RPMI7951 (cell line): ENCODE measurements around the gene KIF25. TPM values are rescaled to one million over a fixed set of nuclear protein-coding genes. Genes with fewer than 3 reads are reported as not detected.

Experiments
- DNase-seq: peaks from one replicate; pipeline ENCODE4 v3.0.0-alpha.2; 2012; ENCODE audit warnings: low read depth
- total RNA-seq: library from RNA; depleted of rRNA; stranded (reverse); fragments of >200 nt; shearing (Covaris generic); gene quantifications from 2 replicates; pipeline ENCODE4 v1.2.3, GENCODE V29; 2014

Gene KIF25
- total RNA-seq, 1 experiment from 2014 or later = 0.36 TPM

DNA sequence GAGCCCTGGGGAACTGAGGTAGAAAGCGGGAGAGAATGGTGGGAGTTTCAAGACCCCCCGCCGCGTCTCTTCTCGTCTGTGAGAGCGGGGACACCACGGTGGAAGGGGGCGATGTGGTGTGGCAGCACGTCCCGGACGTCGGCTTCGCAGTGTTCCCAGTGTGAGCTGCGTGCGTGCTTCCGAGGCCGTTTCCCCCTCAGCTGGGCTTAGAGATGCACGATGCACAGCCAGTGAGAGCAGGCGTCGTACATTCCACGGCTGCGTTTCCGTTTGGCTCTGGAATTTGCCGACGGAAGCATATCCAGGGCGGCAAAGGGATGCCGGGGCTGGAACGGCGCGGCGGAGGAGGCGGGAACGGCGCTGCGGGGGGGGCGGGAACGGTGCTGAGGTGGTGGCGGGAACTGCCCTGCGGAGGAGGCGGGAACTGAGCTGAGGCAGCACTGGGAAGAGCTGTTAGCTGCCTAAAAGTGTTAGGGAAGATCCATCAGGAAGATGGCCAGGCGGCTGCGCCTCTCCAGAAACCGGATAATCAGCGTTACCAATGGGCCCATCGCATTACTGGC lies 37.7 kb downstream of the KIF25 start:
- DNase-seq = peak; percentile 84

DNA sequence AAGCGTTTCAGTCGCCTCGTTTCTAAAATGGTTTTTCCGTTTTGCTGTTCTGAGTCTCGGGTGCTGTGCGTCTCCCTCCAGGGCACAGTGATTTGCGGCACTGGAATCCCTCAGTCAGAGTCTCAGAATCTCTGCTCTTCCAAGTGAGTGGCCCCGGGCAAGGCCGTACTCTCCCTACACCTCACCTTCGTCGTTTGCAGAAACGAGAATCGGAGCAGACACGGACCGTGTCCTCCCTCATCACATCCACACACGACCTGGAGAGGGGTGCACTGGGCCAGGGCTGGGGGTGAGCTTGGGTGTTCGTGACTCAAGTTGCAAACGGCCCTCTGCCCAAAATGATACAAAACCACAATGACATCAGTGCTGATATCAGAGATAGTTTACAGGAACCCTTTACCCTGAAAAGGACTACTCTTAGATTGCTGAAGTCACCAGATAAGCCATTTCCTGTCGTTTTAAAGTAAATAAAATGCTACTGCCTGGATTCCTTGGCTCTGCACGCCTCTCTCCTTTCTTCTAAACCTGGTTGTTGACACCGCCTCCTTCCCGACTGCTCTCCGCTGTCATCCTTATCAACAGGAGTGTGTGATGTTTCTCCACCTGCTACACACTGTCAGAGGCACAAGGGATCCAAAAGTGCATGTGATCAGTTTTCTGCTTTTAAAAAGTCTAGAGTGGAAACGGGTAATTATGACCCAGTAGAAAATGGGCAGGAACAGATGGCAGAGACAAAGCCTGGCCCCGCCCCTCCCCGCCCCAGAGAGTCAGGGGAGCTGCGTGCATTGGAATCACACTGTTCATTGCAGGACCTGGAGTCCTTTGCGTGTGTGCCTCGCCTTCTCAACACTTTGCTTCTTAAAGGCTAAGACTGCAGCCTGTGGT lies 38.4 kb downstream of the KIF25 start:
- DNase-seq = peak; percentile 88

DNA sequence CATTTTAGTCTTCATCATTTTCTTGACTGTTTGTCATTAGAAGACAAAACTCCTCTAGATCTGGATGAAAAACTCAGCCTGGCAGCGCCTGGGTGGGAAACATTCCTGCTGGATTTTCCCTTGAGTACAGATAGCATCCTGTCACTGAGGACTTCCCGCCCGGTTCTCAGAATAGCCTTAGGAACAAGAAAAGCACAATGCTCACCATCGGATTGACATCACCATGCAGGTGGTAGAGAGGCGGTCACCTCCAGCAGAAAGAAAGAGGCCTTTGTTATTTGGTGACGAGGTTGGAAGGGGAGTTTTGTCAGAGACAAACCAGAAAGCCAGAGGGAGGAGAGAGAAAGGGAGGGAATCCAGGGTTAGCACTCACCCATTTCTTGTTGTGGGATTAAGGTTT lies 39.8 kb downstream of the KIF25 start:
- peak; percentile 58 for DNase-seq

DNA sequence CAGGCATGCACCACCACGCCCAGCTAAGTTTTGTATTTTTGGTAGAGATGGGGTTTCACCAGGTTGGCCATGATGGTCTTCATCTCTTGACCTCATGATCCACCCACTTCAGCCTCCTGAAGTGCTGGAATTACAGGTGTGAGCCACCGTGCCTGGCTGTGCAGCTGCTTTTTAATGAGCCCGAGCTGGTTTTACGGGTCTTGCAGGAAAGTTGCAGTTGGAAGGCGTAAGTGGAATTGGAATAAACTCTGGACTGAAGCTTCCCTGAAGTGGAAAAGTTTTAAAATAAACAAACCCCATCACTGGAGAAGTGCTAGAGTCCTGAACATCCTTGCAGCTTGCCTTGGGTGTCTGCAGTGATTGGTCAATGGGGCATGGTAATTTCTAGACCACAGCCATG lies 40.4 kb downstream of the KIF25 start:
- no peak for DNase-seq

DNA sequence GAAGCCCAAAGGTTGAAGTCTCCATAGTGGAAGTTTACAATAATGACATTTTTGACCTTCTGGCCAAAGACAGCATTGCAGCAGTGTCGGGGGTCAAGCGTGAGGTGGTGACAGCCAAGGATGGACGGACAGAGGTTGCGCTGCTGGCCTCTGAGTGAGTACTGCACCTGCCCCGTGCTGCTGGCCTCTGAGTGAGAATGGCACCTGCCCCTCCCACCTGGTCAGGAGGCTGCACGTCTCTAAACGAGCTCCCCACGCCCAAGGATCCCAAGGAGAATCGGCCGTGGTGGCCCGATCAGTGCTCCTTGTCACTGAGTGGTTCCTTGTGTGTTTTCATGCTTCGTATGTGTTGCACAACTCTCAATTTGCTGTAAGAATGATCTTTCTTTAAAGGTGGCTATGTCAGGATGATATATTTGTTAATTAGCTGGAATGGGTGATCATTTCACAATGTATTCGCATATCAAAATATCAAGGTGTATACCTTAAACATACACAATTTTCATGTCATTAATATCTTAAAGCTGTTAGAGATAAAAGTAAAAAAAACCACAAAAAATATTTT lies 41.2 kb downstream of the KIF25 start:
- DNase-seq = no peak

DNA sequence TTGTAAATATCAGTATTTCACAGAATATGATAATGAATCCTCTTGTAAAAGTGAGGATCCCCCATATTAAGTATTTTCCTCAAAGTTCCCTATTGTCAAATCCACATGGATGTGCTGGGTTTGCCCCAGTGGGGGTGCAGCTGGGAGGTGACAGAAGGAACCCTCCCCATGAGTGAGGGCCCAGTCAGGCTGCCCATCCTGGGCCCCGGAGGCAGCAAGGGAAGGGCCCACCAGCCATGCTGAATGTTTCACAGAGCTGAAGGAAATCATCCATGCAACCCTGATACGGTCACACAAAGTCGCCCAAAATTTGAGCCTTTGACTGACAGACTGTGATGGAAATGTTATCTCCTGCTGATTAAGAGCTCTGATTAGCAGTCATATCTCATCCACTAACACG lies 41.8 kb downstream of the KIF25 start:
- DNase-seq = no peak

DNA sequence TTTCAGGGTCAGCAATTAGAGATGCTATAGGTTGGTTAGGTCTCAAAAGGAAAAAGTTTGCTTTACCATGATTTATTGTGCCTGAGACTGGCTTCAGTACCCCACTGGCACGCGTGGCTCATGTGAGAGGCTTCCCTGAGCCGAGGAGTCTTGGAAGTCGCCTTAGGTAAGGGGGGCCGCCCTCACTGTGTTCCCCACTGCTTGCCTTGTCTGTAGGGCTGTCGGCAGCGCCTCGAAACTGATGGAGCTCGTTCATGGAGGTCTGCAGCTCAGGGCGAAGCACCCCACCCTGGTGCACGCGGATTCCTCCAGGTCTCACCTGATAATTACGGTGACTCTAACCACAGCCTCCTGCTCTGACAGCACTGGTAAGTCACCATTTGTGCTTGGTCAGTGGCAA lies 42.4 kb downstream of the KIF25 start:
- no peak for DNase-seq

DNA sequence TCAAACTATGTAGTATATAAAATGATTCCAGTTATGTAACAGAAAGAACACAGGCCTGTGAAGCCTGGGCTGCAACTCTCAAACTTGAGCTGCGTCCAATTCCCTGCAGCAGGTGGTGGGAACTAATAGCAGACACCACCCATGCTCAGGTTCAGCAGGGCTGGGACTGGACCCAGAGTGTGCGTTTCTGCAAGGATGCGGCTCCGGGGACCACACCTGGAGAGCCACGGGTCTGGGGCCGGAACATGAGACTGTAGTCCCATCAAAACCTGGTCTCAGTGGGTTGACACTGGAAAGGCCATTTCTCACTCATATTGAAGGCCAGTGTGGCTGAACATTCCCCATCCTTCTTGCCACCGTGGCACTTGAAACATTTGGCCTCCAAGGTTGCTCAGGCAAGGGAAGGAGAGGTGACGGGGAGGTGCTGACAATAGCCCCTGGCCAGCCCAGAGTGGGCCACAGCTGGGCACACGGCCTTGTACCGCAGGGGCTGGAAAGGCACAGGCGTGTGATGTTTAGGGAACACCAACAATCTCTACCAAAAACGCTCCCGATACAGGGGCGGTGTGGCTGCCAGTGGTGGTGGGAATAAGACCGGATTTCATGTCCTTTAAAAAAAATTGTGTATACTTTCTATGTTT lies 43.5 kb downstream of the KIF25 start:
- DNase-seq = no peak

DNA sequence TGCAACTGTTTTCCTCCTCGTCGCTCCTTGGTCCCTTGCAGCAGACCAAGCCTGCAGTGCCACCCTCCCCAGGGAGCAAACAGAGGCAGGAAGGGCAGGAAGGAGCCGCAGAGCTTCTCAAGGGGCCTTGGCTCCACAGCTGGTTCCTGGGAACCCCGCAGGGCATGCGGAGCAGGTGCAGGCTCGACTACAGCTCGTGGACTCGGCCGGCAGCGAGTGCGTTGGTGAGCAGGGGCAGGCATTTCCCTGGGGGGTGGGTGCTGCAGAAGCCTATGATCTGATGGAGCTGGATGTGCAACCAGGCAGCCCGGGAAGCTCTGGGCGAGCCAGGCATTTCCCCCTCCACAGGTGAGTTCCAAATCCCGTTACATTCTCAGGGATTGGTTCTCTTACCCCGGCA lies 44.5 kb downstream of the KIF25 start:
- DNase-seq = no peak

DNA sequence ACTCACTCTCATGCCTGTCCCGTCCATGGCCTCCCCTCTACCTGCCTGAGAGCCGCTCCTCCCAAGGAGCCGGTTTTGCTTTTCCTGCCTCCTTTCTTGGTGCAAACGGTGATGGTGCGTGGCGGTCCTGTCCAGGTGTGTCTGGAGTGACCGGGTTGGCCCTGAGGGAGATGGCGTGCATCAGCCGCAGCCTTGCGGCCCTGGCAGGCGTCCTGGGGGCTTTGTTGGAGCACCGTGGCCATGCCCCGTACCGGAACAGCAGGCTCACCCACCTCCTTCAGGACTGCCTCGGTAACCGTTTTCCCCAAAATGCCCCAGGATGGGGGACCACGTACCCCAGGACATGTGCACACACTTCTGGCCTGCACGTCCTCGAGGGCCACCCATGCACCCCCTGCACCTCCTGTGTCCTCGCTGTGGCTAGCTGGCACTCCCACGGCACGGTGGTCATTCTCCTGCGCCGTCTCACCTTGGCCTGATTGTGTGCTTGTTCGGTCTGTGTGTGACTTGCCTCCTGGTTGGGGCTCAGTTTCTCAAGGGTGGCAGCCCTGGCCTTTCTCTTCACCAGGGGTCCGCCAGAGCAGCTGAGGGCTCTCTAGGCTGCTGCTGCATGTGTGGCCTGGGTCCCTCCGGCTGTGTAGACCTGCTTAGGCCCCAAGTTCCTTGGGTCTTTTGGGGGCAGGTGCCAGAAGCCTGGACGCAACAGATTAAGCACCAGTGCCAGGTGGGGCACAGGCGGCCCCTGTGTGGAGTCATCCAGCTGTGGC lies 45.1 kb downstream of the KIF25 start:
- no peak for DNase-seq

DNA sequence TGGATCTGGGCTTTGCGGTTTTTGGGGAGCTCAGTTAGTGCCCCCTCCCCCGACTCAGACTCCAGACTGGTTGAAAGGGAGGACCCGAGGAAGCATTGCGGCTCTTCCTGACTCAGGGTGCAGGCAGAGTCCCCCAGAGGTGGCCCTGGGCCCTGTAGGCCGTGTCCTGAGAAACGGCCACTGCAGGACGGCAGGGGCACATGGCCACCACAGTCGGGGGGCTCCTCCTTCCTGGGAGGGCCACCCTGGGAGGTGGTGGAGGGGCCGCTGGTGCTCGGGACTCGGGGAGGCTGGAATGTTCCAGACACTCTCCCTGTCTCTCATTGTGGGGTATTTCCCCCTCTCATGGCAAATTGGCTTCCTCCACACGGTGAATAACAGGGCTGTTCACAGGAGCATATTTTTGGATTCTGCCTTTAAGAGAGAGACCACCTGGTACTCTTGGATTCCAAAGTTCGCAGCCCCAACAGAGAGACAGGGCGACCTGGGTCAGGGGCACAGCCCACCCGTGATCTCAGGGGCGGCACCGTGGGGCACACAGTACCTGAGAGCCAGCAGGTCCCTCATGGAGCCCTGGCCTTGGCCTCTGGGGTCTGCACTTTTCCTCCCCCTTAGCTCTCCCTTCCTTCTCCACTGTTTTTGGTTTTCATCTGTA lies 45.8 kb downstream of the KIF25 start:
- DNase-seq = no peak

DNA sequence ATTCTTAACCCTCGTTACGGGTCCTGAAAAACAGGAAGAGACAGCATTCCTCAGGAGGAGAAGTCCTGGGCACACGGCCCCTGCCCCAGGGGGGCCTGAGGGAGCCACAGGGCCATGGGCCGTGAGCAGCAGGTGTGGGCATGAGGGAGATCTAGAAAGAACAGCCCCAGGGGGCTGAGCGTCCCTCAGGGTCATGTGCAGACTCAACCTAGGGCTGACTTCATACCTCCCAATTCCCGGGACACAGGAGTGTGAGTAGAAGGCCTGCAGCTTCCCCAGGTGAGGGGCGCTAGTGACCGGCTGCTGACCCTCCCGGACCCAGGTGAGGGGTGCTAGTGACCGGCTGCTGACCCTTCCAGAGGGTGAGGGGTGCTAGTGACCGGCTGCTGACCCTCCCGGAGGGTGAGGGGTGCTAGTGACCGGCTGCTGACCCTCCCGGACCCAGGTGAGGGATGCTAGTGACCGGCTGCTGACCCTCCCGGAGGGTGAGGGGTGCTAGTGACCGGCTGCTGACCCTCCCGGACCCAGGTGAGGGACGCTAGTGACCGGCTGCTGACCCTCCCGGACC lies 46.5 kb downstream of the KIF25 start:
- no peak for DNase-seq

DNA sequence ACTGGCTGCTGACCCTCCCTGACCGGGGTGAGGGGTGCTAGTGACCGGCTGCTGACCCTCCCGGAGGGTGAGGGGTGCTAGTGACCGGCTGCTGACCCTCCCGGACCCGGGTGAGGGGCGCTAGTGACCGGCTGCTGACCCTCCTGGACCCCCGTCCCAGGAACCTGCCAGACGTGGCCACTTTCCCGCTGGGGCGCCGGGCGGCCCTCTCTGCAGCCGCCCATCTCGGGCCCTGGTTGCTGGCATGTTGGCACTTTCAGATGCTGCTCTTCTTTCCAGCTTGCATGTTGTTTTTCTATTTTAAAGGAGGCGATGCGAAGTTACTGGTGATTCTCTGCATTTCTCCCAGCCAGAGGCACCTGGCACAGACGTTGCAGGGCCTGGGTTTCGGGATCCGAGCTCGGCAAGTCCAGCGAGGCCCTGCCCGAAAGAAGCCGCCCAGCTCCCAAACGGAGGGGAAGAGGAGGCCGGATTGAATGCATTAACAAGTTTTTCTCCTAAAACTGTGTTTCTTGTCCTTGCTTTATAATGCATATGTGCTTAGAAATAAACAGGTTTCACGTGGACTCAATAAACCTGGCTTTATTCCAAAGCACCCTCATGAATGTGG lies 47.2 kb downstream of the KIF25 start:
- no peak for DNase-seq

DNA sequence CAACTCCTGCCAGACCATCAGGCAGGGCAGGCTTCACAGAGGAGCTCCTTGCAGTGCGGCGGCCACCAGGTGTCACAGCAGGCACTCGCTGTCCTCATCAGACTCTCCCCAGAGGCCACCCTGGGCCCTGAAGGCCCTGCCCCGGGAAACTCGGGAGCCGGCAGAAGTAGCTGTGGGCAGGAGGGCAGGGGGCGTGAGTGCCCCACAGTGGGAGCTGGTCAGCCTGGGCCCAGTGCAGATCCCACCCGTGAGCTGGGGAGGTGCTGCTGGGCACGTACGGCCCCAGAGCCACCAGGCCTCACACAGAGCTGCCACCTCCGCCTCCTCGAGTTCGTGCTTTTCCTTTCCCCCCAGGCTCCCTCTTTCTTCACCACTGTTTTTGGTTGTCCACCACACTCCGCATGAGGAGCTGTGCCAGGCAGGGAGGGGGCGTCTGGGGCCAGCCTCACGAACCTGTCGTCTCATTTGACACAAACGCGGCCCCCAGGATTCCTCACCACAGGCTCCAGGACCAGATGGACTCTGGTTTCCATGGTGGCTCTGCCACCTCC lies 47.7 kb downstream of the KIF25 start:
- DNase-seq = no peak

DNA sequence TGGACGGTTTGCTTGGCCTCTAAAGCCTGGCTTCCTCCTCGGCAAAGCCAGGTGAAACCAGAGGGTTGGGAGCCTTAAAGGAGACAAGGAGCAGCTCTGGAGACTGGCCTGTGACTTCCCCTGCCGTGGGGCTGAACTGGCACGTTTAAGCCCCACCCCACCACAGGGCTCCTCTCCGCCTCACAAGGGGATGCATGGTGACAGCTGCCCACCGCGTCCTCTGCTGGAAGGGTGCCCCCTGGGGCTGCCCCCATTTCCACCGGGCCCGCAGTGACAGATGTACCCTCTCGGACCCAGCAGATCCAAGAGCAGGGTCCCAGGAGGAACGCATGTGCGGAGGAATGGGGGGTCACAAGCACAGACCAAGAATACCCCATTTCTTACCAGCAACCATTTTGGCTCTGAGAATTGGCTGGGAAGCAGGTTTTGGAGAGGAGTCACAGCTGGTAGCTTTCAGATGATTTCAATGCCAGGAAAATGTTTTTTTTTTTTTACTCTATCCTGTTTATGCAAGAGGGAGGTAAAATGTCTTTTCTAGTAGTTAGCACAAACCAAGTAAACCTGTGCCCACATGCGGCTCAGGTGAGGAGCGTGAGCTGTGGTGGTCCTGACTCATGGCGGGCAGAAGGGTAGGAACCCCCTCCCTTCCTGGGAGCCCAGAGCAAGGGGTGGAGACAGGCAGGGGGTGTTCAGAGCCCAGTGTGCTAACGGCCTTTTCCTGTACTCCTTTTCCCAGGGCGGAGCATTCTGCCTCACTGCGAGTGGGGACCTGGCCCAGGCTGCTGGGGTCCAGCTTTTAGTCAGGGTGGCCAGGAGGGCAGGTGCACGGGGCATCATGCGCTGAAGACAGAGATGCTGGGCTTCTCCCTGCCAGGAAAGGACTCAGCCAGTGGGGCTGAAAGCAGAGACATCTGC lies 48.5 kb downstream of the KIF25 start:
- DNase-seq = no peak

DNA sequence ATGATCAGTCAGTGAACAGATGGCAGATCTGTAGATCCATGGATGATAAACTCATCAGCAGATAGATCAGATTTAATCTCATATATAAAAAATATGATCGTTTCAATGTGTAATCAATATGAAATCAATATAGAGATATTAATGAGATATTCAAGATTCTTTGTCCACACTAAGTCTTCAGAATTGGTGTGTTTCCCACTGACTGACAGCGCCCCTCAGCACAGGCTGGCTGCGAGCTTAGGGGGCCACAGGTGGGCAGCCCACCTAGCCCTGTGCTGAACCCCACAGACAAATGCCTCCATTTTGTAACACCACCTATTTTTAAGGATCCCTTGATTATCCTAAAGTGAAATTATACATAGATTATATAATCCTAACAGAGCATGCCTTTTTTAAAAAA lies 49.2 kb downstream of the KIF25 start:
- DNase-seq = no peak

DNA sequence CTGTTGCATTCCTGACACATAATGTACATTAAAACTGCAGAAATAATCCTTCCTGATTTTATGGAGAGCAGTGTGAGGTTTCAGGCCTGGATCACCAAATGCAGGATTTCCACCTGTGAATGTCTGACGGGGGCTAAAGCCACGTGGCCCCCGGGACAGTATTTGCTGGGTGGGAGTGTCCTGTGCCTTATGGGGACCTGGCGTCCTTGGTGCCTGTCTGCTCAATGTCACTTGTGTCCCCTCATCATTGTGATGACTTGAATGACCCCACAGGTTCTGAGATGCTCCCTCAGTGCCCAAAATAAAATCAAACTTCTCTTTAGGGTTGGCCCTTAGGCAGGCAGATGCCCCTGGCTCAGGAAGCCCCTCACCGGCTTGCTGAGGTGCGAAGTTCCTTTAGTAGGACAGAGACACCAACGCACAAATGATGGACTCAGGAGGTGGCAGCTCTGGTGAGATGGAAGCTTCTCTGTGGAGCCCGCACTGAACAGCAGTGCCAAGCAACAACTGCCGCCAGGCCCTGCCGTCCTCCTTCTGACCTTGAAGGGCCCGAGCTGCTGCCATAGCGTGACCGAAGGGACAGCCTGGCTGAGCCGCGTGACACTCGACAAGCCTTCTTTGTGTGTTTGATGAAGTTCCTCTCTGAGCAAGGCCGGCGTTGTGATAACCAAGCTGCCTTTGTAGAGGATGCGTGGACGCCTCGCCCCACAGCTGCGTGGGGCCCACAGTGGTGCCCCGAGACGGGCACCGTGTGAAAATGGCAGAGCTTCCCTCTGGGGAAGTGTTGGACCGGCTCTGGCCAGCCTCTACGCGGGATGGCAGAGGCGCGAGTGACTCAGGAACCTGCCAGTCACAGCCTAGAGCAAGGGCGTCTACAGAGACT lies 50.6 kb downstream of the KIF25 start:
- no peak for DNase-seq

DNA sequence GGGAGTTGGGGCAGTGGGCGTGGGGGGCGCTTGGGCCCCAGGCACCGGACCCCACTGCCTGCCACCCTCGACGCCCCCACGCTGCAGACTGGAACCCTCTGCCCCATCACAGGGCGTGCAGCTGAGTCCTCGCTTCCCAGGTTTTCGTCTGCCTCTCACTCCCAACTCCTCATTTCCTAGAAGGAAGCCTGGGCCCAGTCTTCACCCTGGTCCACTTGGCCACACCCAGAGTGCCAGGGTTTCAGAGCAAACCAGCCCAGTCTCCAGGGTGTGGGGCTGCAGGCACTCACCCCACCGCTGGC lies 51.2 kb downstream of the KIF25 start:
- DNase-seq = no peak
